Caco-2 (cell line): ENCODE results near the gene RIMBP3C. TPM values are rescaled to one million over a fixed set of nuclear protein-coding genes. Genes with fewer than 3 reads are reported as not detected.

Experiments
- total RNA-seq: library from RNA; stranded (reverse); gene quantifications from 2 replicates; pipeline ENCODE4 v1.2.3, GENCODE V29; 2022

The RIMBP3C gene
- total RNA-seq, 1 experiment from 2014 or later: 0.39 TPM

Other genes starting within 250 kb of the RIMBP3C start
- gene RIMBP3B, start 167.7 kb downstream of the RIMBP3C start, total RNA-seq: not detected in 2 replicates
- gene HIC2, start 134.1 kb downstream of the RIMBP3C start, total RNA-seq: 45.8 and 48.4 TPM in 2 replicates
- gene TMEM191C, start 84.1 kb downstream of the RIMBP3C start, total RNA-seq: 7.5 and 8.5 TPM in 2 replicates
- gene UBE2L3, start 16.3 kb upstream of the RIMBP3C start, total RNA-seq: 63.4 and 66.7 TPM in 2 replicates
- gene YDJC, start 78.6 kb upstream of the RIMBP3C start, total RNA-seq: 55.9 and 60.0 TPM in 2 replicates
- gene CCDC116, start 81.3 kb upstream of the RIMBP3C start, total RNA-seq: not detected in 2 replicates
- gene SDF2L1, start 90.8 kb upstream of the RIMBP3C start, total RNA-seq: 48.5 and 49.6 TPM in 2 replicates
- 53.2 and 55.0 TPM in 2 replicates for gene PPIL2, start 114.6 kb upstream of the RIMBP3C start, total RNA-seq
- gene YPEL1, start 184.3 kb upstream of the RIMBP3C start, total RNA-seq: 1.2 and 1.3 TPM in 2 replicates